Activated CD4-positive, alpha-beta T cell treated with anti-CD3 and anti-CD28 coated beads for 48 hours (primary cell): ENCODE data around the gene MFSD2B.
A peak's percentile ranks its signal among the peaks of the same experiment; 100 is the strongest.
"Not testable (repeated sequence)": the region's sequence is repeated elsewhere in the genome, so short reads cannot be mapped to it uniquely, and the experiment has no call there.

ENCODE experiments used
- DNase-seq: peaks from one replicate; pipeline ENCODE4 v3.0.0-alpha.2; 2020

The MFSD2B gene

GRCh38 chr2:24019729-24020128 is 9.8 kb downstream of the MFSD2B start:
- DNase-seq = no peak

DNA sequence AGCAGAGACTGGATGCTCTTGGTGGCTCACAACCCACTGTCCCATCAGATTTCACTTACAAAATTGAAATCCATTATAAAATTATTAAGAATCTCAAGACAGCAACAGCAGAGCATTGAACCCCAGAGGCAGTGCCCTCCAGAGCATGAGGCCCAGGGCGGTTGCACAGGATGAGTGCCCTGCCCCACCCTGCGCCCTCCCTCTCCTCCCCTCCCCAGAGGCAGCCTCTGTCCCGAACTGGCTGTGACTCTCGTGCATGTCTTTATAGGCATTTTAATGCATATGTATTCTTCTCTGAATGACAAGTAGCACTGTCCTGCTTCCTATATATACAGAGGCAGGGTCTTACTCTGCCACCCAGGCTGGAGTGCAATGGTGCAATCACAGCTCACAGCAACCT is 10.4 kb downstream of the MFSD2B start:
- no peak for DNase-seq

DNA sequence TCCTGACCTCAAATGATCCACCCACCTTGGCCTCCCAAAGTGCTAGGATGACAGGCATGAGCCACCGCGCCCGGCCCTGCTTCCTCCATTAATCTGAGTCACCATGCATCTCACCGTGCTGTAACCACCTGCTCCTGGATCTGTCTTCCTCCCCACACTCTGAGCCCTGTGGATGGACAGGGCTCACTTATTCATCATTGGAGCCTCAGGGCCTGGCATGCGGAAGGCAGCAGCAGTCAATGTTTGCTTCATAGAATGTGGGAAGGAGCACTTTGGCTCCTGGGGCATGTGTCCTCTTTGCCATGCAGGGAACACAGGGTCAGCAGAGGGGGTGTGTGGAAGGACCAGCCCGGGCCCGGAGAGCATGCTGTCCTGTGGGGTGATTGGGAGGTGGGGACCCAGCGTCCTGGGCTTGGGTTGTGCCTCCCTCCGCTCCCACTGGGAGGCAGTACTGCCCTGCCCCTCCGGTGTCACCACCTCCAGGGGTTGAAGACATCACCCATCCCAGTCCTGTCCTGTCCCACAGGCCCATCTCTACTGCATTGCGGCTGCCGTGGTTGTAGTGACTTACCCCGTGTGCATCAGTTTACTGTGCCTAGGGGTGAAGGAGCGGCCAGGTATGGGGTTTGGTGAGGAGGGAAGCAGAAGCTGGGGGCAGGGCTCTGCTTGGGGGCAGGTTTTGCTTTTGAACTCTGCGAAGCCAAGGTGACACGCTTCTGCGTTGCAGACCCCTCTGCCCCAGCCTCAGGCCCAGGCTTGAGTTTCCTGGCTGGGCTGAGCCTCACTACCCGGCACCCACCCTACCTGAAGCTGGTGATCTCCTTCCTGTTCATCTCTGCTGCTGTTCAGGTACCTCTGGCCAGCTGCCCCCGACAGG is 11.5 kb downstream of the MFSD2B start:
- DNase-seq = peak; percentile 44

DNA sequence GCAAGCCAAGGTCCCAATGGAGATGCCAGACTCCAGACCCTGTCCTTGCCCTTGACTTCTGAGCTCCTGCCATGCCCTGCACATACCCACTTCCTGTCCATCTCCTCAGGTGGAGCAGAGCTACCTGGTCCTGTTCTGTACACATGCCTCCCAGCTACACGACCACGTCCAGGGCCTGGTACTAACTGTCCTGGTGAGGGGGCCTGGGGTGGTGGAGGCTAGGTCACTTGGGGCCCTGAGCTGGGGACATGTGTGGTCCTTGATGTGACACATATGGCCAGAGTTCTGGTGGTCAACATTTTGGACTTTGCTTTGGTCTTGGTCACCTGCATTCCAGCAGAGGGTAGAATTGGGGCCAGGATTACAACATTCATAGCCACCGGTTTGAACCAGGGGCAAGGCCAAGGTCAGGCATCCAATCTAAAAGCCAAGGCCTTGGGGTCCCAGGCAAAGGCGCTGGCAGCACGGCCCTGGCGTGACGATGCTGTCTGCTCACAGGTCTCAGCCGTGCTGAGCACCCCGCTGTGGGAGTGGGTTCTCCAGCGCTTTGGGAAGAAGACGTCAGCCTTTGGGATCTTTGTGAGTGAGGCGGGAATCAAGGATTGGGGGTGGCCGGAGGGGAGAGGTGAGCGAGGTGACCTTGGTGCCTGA is 12.6 kb downstream of the MFSD2B start:
- DNase-seq = no peak

DNA sequence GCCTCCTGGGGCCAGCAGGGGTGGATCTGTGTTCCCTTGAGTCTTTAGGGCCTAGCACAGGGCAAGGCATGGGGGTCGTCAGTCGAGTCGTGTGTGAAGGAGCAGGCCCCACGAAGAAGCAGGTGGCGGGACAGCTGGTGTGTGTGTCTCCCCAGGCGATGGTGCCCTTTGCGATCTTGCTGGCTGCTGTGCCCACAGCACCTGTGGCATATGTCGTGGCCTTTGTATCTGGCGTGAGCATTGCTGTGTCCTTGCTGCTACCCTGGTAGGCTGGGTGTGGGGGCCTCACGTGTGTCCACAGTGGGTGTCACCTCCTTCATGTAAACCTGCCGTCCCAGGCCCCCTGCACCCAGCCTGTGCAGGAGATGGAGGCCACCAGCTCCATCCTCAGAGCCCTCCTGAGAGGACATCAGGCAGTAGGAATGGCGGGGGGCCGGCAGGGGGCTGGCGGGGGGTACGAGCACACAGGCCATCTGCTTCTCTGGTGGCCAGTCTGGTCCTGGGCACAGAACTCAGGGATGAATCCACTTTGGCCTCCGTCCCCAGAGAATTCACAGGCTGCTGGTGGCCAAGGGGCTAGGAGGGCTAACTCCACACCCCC is 13.2 kb downstream of the MFSD2B start:
- DNase-seq = no peak

DNA sequence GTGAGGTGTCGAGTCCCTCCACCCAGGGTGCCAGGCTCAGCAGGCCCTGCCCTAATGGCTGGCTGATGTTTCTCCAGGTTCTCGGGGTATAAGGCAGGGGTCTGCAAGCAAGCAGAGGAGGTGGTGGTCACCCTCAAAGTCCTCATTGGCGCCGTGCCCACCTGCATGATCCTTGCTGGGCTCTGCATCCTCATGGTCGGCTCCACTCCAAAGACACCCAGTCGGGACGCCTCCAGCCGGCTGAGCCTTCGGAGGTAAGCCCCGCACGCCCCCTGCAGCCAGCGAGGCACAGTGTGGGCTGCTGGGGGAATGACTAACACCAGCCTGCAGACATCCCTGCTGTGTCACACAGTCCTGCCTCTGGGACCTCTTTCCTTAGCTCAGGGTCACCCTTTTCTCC is 14.1 kb downstream of the MFSD2B start:
- no peak for DNase-seq

DNA sequence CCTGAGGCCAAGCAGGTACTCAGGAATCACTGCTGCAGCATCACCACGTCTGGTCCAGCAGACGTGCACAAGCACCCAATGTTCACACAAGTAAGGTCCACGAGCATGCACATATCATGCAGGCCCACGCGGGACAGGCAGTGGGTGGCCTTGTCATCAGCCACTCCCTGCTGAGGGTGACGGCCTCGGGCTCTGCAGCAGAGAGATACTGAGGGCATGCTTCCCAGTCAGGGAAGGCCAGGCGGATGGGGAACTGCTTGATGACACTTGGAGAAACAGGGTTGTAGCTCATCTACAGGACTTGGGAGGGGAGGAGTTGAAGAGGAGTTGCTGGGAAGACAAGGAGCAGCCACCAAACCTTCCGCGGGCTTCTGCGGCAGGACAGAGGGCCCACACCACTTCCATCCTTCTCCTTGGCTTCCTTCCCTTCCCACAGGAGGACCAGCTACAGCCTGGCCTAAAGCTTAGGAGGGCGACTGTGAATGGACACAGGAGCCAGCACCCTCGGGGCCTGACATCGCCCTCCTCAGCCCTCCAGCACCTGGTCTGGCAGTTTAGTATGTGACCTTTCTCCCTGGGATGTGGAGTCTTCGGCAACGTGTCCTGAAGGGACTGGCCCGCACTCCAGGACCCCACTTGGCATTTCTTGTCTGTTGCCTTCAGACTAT is 15.2 kb downstream of the MFSD2B start:
- DNase-seq = no peak

- no peak for DNase-seq
Measured at GRCh38 chr2:24026233-24026632, 16.3 kb downstream of the MFSD2B start.

- no peak for DNase-seq
Measured at GRCh38 chr2:24038786-24039499, 29.1 kb downstream of the MFSD2B start.

DNA sequence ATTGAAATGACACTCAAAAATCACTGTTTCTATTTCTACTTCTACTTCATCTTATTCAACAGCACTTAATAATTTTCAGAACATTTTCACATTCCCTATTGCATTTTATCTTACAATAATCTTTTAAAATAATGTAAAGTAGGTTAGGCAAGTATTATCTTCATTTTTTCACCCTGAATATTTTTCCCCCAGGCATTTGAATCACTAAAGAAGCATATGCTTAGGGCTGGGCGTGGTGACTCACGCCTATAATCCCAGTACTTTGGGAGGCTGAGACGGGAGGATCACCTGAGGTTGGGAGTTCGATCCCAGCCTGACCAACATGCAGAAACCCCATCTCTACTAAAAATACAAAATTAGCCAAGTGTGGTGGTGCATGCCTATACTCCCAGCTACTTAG is 30.6 kb downstream of the MFSD2B start:
- no peak for DNase-seq

- DNase-seq = not testable (repeated sequence)
Measured at GRCh38 chr2:24043133-24043532, 33.2 kb downstream of the MFSD2B start.

DNA sequence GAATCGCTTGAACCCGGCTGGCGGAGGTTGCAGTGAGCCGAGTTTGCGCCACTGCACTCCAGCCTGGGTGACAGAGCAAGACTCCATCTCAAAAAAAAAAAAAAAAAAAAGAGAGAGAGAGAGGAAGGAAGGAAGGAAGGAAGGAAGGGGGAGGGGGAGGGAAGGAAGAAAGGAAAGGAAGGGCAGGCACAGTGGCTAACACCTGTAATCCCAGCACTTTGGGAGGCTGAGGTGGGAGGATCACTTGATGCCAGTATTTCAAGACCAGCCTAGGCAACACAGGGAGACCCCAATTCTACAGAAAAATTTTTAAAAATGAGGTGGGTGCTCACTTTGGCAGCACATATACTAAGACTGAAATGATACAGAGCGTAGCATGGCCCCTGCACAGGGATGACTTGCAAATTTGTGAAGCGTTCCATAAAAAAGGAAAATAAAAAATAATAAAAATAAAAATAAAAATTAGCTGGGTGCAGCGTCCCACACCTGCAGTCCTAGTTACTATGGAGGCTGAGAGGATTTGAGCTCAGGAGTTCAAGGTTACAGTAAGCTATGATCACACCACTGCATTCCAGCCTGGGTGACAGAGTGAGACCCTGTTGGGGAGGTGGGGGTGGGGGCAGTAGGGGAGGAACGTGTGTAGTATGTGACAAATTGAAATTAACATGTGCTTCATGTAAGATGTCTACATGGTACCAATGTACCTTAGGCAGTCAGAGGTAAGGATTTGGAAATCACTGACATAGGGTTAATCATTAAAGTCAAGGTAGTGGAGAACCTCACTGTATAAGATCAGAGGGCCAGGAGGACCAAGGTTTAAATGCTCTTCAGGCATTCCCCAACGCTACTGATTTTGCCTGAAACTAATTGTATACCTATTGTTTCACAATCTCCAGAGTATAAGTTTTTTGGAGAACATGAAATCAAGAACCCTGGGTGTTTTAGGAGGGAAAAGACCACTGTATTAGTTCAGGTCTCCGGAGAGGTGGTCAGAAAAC is 35.9 kb downstream of the MFSD2B start:
- DNase-seq = no peak

GRCh38 chr2:24046599-24046929 is 36.7 kb downstream of the MFSD2B start:
- DNase-seq = no peak

- peak; percentile 95 for DNase-seq
Measured at GRCh38 chr2:24046930-24047702, 37.2 kb downstream of the MFSD2B start, which contains the start of gene WDCP. TSS of gene WDCP (minus strand) at chr2:24047391. CDS start at chr2:24039494, 7,897 bp downstream.

DNA sequence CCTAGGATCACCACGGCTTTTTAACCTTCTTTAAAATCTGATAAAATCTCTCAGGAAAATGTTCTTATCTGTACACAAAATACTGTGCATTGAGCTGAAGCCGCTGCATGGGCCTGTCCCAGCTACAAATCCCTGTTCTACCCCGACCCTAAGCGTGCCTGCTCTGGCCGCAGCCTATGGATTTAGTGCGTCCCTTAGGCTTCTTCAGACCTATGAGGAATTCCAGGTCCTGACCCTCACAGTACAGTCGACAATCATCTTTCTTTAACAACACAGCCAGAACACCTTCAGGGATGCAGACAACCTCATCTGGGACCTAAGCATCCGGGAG is 37.8 kb downstream of the MFSD2B start:
- DNase-seq = no peak

DNA sequence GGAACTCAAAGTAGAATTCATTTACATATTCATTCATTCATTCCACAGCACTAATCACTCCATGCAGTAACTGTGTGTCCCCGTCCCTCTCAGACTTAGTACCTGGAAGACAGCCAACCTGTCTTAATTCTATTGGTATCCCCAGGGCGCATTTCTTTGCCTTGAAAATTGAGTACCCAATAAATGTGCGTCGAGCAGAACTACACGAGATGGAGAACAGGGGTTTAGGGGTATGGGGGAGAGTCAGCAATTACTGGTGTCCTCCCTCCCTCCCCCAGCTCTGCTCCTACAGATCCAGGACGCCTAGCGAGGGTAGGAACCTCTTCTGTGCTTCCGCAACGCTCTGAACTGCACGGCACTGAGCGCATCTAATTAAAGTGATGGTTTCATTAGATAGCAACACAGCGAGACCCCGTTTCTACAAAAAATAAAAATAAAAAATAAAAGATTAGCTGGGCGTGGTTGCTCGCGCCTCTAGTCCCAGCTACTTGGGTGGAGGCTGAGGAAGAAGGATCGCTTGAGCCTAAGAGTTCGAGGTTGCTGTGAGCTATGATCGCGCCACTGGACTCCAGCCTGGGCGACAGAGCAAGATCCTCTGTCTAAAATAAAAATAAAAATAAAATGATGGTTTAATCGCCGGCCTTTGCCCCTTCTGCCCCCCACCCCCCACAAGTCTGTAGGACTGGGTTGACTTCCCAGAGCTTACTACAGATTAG is 39.0 kb downstream of the MFSD2B start:
- no peak for DNase-seq

GRCh38 chr2:24049485-24050021 is 39.7 kb downstream of the MFSD2B start, which contains the start of gene FKBP1B:
TSS of gene FKBP1B (plus strand) at chr2:24049741. CDS start at chr2:24049850, 109 bp downstream.
- peak; percentile 61 for DNase-seq

GRCh38 chr2:24050041-24050979 is 40.4 kb downstream of the MFSD2B start:
- peak; percentile 22 for DNase-seq
